Naive B cell (primary cell): ENCODE results near the gene EDNRA. TPM values are rescaled to one million over a fixed set of nuclear protein-coding genes. Genes with fewer than 3 reads are reported as not detected.

ENCODE experiments used
- ATAC-seq, 2 donors: fragments of 150-1000 bp; cut with Tn5 transposase; 2 replicates each; pipeline ENCODE4 v1.10.0; 2021; ENCODE audit warnings: low read depth in 2 of 2, mild to moderate bottlenecking in 2 of 2, moderate library complexity in 2 of 2
- DNase-seq: peaks from one replicate; pipeline ENCODE4 v3.0.0; 2022
- H3K27ac Mint-ChIP-seq, 6 donors: one replicate each; pipeline ENCODE4 v1.8.0; 2020 to 2022; ENCODE audit warnings: mild to moderate bottlenecking in 6 of 6, mixed read lengths in 6 of 6, moderate library complexity in 5 of 6, inconsistent platforms in 2 of 6
- H3K27me3 Mint-ChIP-seq, 3 donors: one replicate each; pipeline ENCODE4 v1.8.0; 2021 to 2022; ENCODE audit warnings: mixed read lengths in 3 of 3, mild to moderate bottlenecking in 1 of 3
- H3K36me3 Mint-ChIP-seq, 2 donors: one replicate each; pipeline ENCODE4 v1.8.0; 2020 to 2022; ENCODE audit warnings: mixed read lengths in 2 of 2, inconsistent platforms in 1 of 2, mild to moderate bottlenecking in 1 of 2
- H3K4me1 Mint-ChIP-seq, 3 donors: one replicate each; pipeline ENCODE4 v1.8.0; 2020 to 2022; ENCODE audit warnings: mixed read lengths in 3 of 3, inconsistent platforms in 1 of 3, mild to moderate bottlenecking in 1 of 3, moderate library complexity in 1 of 3
- H3K4me3 Mint-ChIP-seq, 8 donors: one replicate each; pipeline ENCODE4 v1.8.0; 2020 to 2022; ENCODE audit warnings: mild to moderate bottlenecking in 8 of 8, mixed read lengths in 8 of 8, moderate library complexity in 8 of 8, inconsistent platforms in 2 of 8
- H3K9me3 Mint-ChIP-seq, 7 donors: one replicate each; pipeline ENCODE4 v1.8.0; 2020 to 2022; ENCODE audit warnings: mixed read lengths in 7 of 7, mild to moderate bottlenecking in 5 of 7, inconsistent platforms in 2 of 7, moderate library complexity in 1 of 7
- polyA plus RNA-seq, 6 donors: library from polyadenylated mRNA; unstranded; fragments of 300-500 nt; fragmentation: Illumina TruSeq; gene quantifications; one replicate each; pipeline ENCODE4 v1.2.3, GENCODE V29; 2021; ENCODE audit warnings: low read depth in 6 of 6

The EDNRA gene
- polyA plus RNA-seq, 6 donors from 2014 or later = not detected

DNA sequence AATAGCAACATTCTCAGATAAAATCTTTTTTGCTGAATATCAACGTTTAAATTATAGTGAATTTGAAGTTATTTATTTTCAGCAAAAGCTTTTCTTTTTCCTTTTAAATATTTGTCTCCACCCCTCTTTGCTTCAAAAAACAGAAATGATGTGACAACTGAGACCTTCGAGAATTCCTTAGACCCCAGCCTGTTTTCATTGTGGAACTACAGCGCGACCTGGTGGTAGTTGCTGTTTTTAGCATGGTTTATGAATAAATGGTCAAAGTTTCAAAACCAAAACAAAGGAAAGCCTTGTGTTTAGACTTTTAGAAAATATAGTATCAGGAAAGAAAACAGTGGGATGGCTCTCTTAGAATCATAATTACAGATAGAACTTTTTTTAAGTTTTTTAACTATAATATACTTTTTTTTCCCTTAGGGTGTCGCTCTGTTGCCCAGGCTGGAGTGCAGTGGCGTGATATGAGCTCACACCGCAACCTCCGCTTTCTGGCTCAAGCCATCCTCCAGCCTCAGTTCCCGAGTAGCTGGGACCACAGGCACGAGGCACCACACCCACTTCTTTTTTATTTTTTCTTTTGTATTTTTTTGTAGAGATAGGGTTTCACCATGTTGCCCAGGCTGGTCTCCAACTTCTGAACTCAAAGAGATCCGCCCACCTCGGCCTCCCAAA, 109.5 kb downstream of the EDNRA start:
- Mint-ChIP-seq H3K4me3 (no peak overlapping the region), H3K4me1 (peaks cover 0 to 4% (median 0%) of the 10 kb centered on the region in 3 donors), H3K9me3 (peaks cover 2 to 6% (median 4%) of the 10 kb centered on the region in 7 donors), H3K36me3 (no peaks in the 10 kb centered on the region), H3K27me3 (peaks cover 6 to 30% (median 29%) of the 10 kb centered on the region in 3 donors), H3K27ac (no peak overlapping the region)
- DNase-seq (peak; percentile 7), ATAC-seq (peak in 1 of 2 donors; percentile 30)

DNA sequence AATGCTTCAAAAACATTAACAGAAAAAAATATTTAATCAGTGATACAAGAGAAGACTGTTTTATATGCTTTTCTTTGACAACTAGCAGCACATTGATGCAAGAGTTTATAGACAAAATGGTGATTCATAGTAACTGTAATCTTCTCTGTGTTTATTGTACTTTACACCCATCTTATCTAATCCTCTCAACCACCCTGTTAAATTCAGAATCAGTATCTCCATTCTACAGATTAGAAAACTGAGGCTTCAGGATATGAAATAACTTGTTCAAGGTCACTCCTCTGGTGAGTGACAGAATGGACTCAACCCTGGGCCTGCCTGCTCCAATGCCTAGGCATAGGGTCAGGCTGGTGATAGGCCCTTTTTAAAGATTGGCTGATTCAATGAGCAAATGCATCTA, 110.2 kb downstream of the EDNRA start:
- DNase-seq (no peak), ATAC-seq (no peak)
- Mint-ChIP-seq H3K27me3 (peaks cover 9 to 27% (median 25%) of the 10 kb centered on the region in 3 donors), H3K9me3 (no peaks in the 10 kb centered on the region), H3K36me3 (no peaks in the 10 kb centered on the region), H3K27ac (no peak overlapping the region), H3K4me3 (no peak overlapping the region), H3K4me1 (peaks cover 0 to 4% (median 0%) of the 10 kb centered on the region in 3 donors)

DNA sequence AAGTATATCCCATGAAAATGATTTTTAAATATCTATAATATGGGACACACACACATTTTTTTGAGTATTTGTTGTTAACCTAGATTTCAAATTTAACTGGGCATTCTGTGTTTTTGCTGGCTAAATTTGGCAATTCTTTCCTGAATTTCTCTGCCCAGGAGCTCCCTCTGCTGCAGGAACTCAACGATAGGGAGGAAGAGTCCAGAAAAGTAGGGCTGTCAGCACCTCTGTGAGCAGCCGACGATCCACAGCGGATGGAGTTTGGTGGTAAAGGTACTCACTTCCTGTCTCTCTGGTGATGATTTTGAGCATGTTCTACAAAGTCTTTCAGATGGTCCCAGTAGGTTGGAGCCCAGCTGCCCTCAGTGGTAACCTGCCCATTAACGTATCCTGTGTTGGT, 113.2 kb downstream of the EDNRA start:
- no peaks in the 10 kb centered on the region for H3K9me3 Mint-ChIP-seq
- peaks cover 9 to 19% (median 19%) of the 10 kb centered on the region in 3 donors for H3K27me3 Mint-ChIP-seq
- ATAC-seq = no peak
- H3K36me3 Mint-ChIP-seq = no peaks in the 10 kb centered on the region
- no peak for DNase-seq
- no peak overlapping the region for H3K4me3 Mint-ChIP-seq
- no peak overlapping the region for H3K27ac Mint-ChIP-seq
- H3K4me1 Mint-ChIP-seq = peaks cover 0 to 4% (median 0%) of the 10 kb centered on the region in 3 donors

Other genes with a start within 250 kb of the EDNRA start
- 10 to 100 TPM in 5 of 6 donors, 1 to 10 TPM in 1; 3.0 to 29.7 (median 18.4) TPM for gene TMEM184C, start 136.3 kb downstream of the EDNRA start, polyA plus RNA-seq
- 1 to 10 TPM in 5 of 6 donors, under 1 TPM in 1; 0.55 to 5.7 (median 4.8) TPM for gene PRMT9, start 203.1 kb downstream of the EDNRA start, polyA plus RNA-seq